Effector CD8-positive, alpha-beta T cell (primary cell): ENCODE measurements around the gene KIAA1328.
"Not testable (repeated sequence)": the region's sequence is repeated elsewhere in the genome, so short reads cannot be mapped to it uniquely, and the experiment has no call there.

Source experiments
- DNase-seq: peaks from one replicate; lab custom pipeline; 2025; lab: John Stamatoyannopoulos, UW
- total RNA-seq, 4 experiments: gene quantifications; one replicate each; lab custom pipeline; 2026; lab: John Stamatoyannopoulos, UW

The KIAA1328 gene
- total RNA-seq = 13.0 to 24.8 (median 19.2) reads per million in 4 experiments

- DNase-seq = peak; percentile 84
These were observed at the start of gene KIAA1328, which contains the start of gene TPGS2 for GRCh38 chr18:36828630-36829361. TSS of gene KIAA1328 (plus strand) at chr18:36829127. CDS start at chr18:36829139, 12 bp downstream. TSS of gene TPGS2 (minus strand) at chr18:36829002. CDS start at chr18:36828767, 235 bp downstream.

- DNase-seq = no peak
These were observed 48.2 kb upstream of the KIAA1328 start for GRCh38 chr18:36780748-36781147.

GRCh38 chr18:36782710-36783109 is 46.2 kb upstream of the KIAA1328 start:
- no peak for DNase-seq

DNA sequence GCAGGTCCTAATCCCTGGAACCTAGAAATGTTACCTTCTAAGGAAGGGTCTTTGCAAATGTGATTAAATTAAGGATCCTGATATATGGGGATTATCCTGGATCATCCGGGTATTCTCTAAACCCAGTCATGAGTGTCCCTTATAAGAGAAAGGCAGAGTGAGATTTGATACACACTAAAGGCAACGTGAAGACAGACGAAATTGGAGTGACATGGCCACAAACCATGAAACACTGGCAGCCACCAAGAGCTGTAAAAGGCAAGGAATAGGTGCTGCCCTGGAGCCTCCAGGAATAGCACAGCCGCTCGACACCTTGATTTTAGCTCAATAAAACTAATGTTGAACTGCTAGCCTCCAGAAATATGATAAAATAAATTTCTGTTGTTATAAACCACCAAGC is 45.1 kb upstream of the KIAA1328 start:
- DNase-seq = no peak

GRCh38 chr18:36786686-36787085 is 42.2 kb upstream of the KIAA1328 start:
- no peak for DNase-seq

GRCh38 chr18:36792634-36793283 is 36.2 kb upstream of the KIAA1328 start:
- no peak for DNase-seq

DNA sequence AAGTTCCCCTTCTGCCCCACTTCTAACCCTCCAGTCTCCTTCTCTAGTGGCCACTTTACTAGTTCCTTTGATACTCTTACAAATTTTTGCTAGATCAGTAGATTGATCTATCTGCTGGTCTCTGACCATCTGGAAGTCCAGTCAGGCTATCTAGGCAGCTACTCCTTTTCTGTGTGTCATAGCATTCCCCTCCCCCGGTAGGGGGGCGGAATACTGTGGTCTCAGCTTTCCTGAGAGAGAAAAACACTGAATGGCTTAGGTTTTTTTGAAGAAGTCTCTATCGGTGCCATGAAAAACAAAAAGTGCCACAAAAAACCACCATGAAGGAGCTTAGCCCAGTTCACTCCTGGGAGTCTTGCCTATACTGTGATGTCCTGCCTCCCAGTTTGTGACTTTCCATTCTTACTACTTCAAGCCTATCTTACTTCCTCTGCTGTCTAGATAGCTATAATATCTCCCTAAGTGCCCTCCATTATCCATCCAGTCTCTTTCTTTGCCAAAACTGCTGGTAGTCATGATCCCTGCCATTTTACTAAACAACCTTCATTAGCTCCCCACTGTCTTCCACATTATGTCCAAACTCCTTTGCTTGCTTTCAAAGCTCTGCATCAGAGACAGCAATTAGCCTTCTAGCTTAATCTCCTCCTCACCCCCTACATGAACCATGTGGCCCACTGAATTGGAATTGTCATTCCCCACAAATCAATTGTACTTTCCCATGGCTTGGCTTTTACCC is 30.0 kb upstream of the KIAA1328 start:
- DNase-seq = no peak

DNA sequence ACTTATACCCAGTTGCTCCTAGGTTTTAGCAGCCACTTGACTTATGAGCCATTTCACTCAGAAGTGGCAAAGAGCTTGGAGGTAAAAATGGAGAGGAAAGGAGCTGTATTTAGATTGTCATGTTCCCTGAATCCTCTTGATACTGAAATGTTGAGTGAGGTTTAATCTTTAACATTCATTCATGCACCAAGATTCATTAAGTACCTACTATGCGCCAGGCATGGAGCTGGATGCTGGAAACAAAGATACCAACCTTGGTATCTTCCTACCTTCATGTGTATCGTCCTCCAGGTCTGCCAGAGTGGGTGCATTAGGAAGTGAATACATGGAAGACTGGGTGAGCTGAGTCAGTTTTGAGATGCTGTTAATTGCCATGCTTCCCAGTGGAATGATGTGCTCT is 23.8 kb upstream of the KIAA1328 start:
- no peak for DNase-seq

- no peak for DNase-seq
These were observed 20.2 kb upstream of the KIAA1328 start for GRCh38 chr18:36808681-36809080.

GRCh38 chr18:36809590-36810381 is 19.1 kb upstream of the KIAA1328 start:
- DNase-seq = peak; percentile 9

GRCh38 chr18:36811430-36811829 is 17.5 kb upstream of the KIAA1328 start:
- DNase-seq = no peak

GRCh38 chr18:36811955-36812354 is 17.0 kb upstream of the KIAA1328 start:
- DNase-seq = no peak

- no peak for DNase-seq
These were observed 16.2 kb upstream of the KIAA1328 start for GRCh38 chr18:36812678-36813077.

GRCh38 chr18:36813101-36813775 is 15.7 kb upstream of the KIAA1328 start:
- no peak for DNase-seq

GRCh38 chr18:36813824-36814223 is 15.1 kb upstream of the KIAA1328 start:
- no peak for DNase-seq

- DNase-seq = no peak
These were observed 13.9 kb upstream of the KIAA1328 start for GRCh38 chr18:36814994-36815393.

GRCh38 chr18:36816096-36816495 is 12.8 kb upstream of the KIAA1328 start:
- not testable (repeated sequence) for DNase-seq

DNA sequence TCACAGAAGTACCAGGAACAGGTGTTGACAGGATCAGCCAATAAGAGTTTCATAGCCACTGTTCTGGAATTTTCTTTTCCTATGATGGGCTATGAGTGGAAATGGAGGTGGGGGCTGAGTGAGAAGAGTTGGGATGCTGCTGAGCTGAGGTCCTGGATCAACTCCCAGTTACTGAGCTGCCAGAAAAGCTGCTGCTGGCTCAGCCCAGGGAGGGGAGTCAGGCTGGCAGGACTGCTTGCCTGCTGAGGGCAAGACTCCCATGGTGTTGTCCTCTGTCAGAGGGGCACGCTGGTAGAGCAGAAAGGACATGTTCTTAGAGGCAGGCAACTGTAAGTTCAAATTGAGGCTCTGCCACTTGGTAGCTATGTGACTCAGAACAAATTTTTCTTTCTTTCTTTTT is 11.9 kb upstream of the KIAA1328 start:
- DNase-seq = no peak

DNA sequence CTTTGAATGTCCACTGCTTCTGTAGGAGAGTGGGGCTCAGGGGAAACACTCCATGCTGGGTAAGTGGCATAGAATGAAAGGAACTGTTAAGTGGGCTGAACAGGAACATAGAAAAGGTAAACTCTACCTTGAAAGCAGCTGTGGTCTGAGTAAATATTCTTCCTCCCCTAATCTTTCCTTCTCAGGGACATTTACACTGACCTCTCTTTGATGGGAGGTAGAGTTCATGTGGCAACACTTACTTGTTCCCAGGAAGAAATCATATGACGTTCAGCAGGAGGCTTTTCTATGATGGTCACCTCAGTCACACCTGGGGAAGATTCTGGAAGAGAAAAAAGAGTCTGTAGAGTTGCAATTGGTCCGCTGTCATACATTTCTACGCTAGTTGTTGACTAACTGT is 10.3 kb upstream of the KIAA1328 start:
- no peak for DNase-seq

- no peak for DNase-seq
These were observed 9.3 kb upstream of the KIAA1328 start for GRCh38 chr18:36819621-36820020.

GRCh38 chr18:36821681-36822080 is 7.2 kb upstream of the KIAA1328 start:
- no peak for DNase-seq
